A549 (cell line): ENCODE data around the gene CNPY4. TPM values are rescaled to one million over a fixed set of nuclear protein-coding genes. Genes with fewer than 3 reads are reported as not detected.
A peak's percentile ranks its signal among the peaks of the same experiment; 100 is the strongest.

Source experiments
- ATAC-seq, 2 experiments: fragments of 200-7000 bp in 1 of 2; fragments of >200 bp in 1 of 2; cut with Nextera tagmentation in 1 of 2; cut with Tn5 transposase in 1 of 2; 3 replicates each; pipeline versions ENCODE4 v1.8.0 to v1.9.1; 2018 to 2020; ENCODE audit warnings: mild to moderate bottlenecking in 1 of 2, moderate library complexity in 1 of 2
- CTCF ChIA-PET: fragments of 300-600 bp; sonication (Branson Sonifier 250); formaldehyde crosslinking; extraction: SDS; loops from one replicate; lab custom pipeline; 2021; ENCODE audit warnings: antibody characterized with exemption, inconsistent platforms; lab: Yijun Ruan, JAX
- POLR2A ChIA-PET: fragments of 350-600 bp; formaldehyde crosslinking; extraction: SDS; loops from one replicate; lab custom pipeline; 2021; ENCODE audit warnings: antibody characterized with exemption, inconsistent platforms; lab: Yijun Ruan, JAX
- DNase-seq, 2 experiments: peaks; one replicate each; pipeline versions ENCODE4 v3.0.0 to v3.0.0-alpha.2; 2011 to 2016; ENCODE audit warnings: low read depth in 1 of 2, low spot score in 1 of 2
- FAIRE-seq: peaks from 2 replicates; lab custom pipeline; 2011; peaks lifted over from hg19 to GRCh38; lab: Jason Lieb, UNC
- H3K27ac ChIP-seq, 2 experiments: fragments of >200 bp; sonication (Bioruptor Twin); formaldehyde crosslinking; 3 replicates each; pipeline ENCODE4 v1.5.1; 2016 to 2017
- H3K4me1 ChIP-seq: fragments of >200 bp; sonication (Bioruptor Twin); formaldehyde crosslinking; 3 replicates; pipeline ENCODE4 v1.6.1; 2016
- H3K4me2 ChIP-seq: fragments of >200 bp; sonication (Bioruptor Twin); formaldehyde crosslinking; 3 replicates; pipeline ENCODE4 v1.6.1; 2016
- H3K4me3 ChIP-seq: fragments of >200 bp; sonication (Bioruptor Twin); formaldehyde crosslinking; 3 replicates; pipeline ENCODE4 v1.5.1; 2016
- H3K9me3 ChIP-seq: fragments of >200 bp; sonication (Bioruptor Twin); formaldehyde crosslinking; 3 replicates; pipeline ENCODE4 v1.6.1; 2016
- BHLHE40 ChIP-seq: IDR thresholded peaks from 2 replicates; pipeline ENCODE4 v1.6.1; 2012; ENCODE audit warnings: low read depth, low read length, inconsistent platforms
- HOXA7 ChIP-seq: fragments of 250-450 bp; sonication (Bioruptor Pico); IDR thresholded peaks from 2 replicates; pipeline ENCODE4 v1.5.0; 2020; ENCODE audit warnings: mild to moderate bottlenecking, moderate library complexity
- HOXB13 ChIP-seq: fragments of 250-450 bp; sonication (Bioruptor Pico); IDR thresholded peaks from 2 replicates; pipeline ENCODE4 v1.5.0; 2020; ENCODE audit warnings: low read depth, mild to moderate bottlenecking, moderate library complexity
- JUN ChIP-seq, 2 experiments: fragments of >200 bp; sonication (Bioruptor Twin); formaldehyde crosslinking; IDR thresholded peaks; 2 replicates in 1 of 2; 3 replicates in 1 of 2; pipeline ENCODE4 v1.6.1; 2016 to 2017
- MAFK ChIP-seq: fragments of 450-650 bp; IDR thresholded peaks from 2 replicates; pipeline ENCODE4 v1.6.1; 2014; ENCODE audit not compliant: partially characterized antibody
- NR3C1 ChIP-seq: fragments of >200 bp; sonication (Bioruptor Twin); formaldehyde crosslinking; IDR thresholded peaks from 3 replicates; pipeline ENCODE4 v1.6.1; 2017
- PHF8 ChIP-seq: fragments of 200-600 bp; sonication (generic); IDR thresholded peaks from 2 replicates; pipeline ENCODE4 v1.6.1; 2016; ENCODE audit warnings: low read depth, mild to moderate bottlenecking, antibody characterized with exemption, moderate library complexity, borderline replicate concordance
- RAD21 ChIP-seq, 2 experiments: fragments of >200 bp in 1 of 2; sonication (Bioruptor Twin) in 1 of 2; formaldehyde crosslinking in 1 of 2; IDR thresholded peaks in 1 of 2; conservative IDR thresholded peaks in 1 of 2; 2 replicates in 1 of 2; 3 replicates in 1 of 2; pipeline ENCODE4 v1.6.1; 2012 to 2018; ENCODE audit warnings: inconsistent platforms in 1 of 2
- RARB ChIP-seq: fragments of 250-450 bp; sonication (Bioruptor Pico); IDR thresholded peaks from 2 replicates; pipeline ENCODE4 v1.8.0; 2021; ENCODE audit warnings: mild to moderate bottlenecking, moderate library complexity
- TFCP2L1 ChIP-seq: fragments of 250-450 bp; sonication (Bioruptor Pico); IDR thresholded peaks from 2 replicates; pipeline ENCODE4 v1.5.0; 2021; ENCODE audit warnings: mild to moderate bottlenecking
- WGBS: methylation state at CpG from one replicate; pipeline ENCODE4 v1.1.6; 2017; ENCODE audit errors: missing lambda C conversion rate; 5-methylcytosine and 5-hydroxymethylcytosine counted together
- polyA plus RNA-seq, 4 experiments: library from polyadenylated mRNA; depleted of rRNA in 3 of 4; stranded (reverse); fragments of >200 nt; fragmentation: RNase III in 1 of 4; extraction: RNeasy Plus Mini Kit Qiagen cat#74134 plus additional on column Dnase treatment in 1 of 4; gene quantifications; 2 replicates in 3 of 4; 3 replicates in 1 of 4; pipeline ENCODE4 v1.2.3, GENCODE V29; 2011 to 2017
- TF ChIP-seq, protein P1 (sequence below): IDR thresholded peaks from 2 replicates; pipeline ENCODE4 v1.6.1; 2012; ENCODE audit warnings: low read depth, borderline replicate concordance
- TF ChIP-seq, protein P2 (sequence below): fragments of >200 bp; sonication (Bioruptor Twin); formaldehyde crosslinking; IDR thresholded peaks from 3 replicates; pipeline ENCODE4 v1.5.1; 2016
- TF ChIP-seq, protein P3 (sequence below): fragments of 450-650 bp; IDR thresholded peaks from 2 replicates; pipeline ENCODE4 v1.6.1; 2014; ENCODE audit warnings: antibody characterized with exemption
- TF ChIP-seq, protein P4 (sequence below): IDR thresholded peaks from 2 replicates; pipeline ENCODE4 v1.6.1; 2012
- TF ChIP-seq, protein P5 (sequence below): fragments of 200-600 bp; sonication (generic); IDR thresholded peaks from 2 replicates; pipeline ENCODE4 v1.6.1; 2016; ENCODE audit warnings: antibody characterized with exemption, mild to moderate bottlenecking, moderate library complexity

The CNPY4 gene
- polyA plus RNA-seq, 2 of the 4 experiments (the other 2 are of a cell fraction) = 11.7 to 22.8 TPM

DNA sequence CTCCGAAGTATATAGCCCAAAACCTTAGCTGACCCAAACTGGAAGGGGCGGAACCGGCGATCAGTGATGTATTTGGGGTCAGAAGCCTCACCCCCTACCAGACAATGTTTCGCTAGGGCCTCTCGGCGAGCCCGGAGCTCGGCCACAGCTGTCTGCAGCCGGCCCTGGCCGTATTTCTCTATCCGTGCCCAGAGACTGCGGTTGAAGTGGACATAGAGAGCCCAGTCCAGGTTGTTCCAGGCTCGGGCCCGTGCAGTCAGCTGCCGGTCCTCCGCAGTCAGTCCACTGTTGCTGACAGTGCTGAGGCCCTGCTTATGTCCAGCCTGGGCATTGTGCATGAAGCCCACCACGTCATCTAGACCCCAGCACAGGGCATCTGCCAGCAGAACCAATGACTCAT, 40.6 kb downstream of the CNPY4 start:
- Histone ChIP-seq H3K4me3 (no peak overlapping the region), H3K4me1 (peaks cover 31% of the 10 kb centered on the region), H3K27ac (no peak overlapping the region), H3K9me3 (no peaks in the 10 kb centered on the region), H3K4me2 (no peak overlapping the region)
- ATAC-seq (no peak), DNase-seq (no peak), FAIRE-seq (no peak)
- WGBS = 87% methylated on average over 13 of the region's 18 CpGs
- ChIA-PET CTCF (interaction anchor here (1.1 to 23.1 kb wide), 5 partner anchors 8 to 57 kb away, joined by 3 to 245 read pairs (median 5); partner anchors contain the start of gene GAL3ST4), POLR2A (interaction anchor here (0.6 kb wide), 1 partner anchor 28 kb away, joined by 7 read pairs; no protein-coding TSS in a partner anchor)
- TF ChIP-seq JUN (IDR thresholded peaks at IDR 0.05) = no peak
- TF ChIP-seq NR3C1 = no peak
- TF ChIP-seq, protein P1, sequence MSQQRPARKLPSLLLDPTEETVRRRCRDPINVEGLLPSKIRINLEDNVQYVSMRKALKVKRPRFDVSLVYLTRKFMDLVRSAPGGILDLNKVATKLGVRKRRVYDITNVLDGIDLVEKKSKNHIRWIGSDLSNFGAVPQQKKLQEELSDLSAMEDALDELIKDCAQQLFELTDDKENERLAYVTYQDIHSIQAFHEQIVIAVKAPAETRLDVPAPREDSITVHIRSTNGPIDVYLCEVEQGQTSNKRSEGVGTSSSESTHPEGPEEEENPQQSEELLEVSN = no peak

DNA sequence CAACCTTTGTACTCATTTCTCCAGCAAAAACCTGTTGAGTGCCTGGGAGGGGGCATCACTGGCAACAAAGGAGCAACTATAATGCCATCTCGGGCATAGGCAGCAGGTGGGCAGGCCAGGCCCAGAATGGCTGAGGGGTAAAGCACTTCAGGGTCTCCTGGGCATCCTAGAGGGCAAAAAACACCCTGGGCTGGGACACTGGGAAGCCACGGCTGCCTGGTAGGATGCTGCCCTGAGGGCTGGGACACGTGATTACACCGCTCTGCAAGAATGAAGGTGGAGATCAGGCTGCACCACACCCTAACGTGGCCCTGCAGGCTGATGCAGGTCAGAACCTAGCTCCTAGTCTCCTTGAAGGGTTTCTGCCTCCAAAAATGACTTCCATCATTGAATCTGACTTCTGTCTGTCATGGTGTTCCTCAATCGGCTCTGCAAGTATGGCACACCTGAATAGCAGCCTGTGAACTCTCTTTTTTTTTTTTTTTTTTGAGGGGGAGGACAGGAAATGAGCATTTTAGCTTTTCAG, 43.6 kb downstream of the CNPY4 start:
- ATAC-seq (peak; percentile 14 to 33; a peak in 1 of 6 replicates), FAIRE-seq (no peak), DNase-seq (peak in 1 of 2 experiments; percentile 45)
- H3K4me2 ChIP-seq = peak overlapping the region; percentile 37
- CTCF ChIA-PET = interaction anchor here (1.3 kb wide), 1 partner anchor 31 kb away, joined by 3 read pairs; no protein-coding TSS in a partner anchor
- 28% methylated on average over 6 of the region's 6 CpGs for WGBS
- peak overlapping the region in 1 of 2 experiments; percentile 49; a peak in 1 of 6 replicates for H3K27ac ChIP-seq
- TF ChIP-seq, protein P2, sequence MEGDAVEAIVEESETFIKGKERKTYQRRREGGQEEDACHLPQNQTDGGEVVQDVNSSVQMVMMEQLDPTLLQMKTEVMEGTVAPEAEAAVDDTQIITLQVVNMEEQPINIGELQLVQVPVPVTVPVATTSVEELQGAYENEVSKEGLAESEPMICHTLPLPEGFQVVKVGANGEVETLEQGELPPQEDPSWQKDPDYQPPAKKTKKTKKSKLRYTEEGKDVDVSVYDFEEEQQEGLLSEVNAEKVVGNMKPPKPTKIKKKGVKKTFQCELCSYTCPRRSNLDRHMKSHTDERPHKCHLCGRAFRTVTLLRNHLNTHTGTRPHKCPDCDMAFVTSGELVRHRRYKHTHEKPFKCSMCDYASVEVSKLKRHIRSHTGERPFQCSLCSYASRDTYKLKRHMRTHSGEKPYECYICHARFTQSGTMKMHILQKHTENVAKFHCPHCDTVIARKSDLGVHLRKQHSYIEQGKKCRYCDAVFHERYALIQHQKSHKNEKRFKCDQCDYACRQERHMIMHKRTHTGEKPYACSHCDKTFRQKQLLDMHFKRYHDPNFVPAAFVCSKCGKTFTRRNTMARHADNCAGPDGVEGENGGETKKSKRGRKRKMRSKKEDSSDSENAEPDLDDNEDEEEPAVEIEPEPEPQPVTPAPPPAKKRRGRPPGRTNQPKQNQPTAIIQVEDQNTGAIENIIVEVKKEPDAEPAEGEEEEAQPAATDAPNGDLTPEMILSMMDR = no peak
- TF ChIP-seq, protein P3, sequence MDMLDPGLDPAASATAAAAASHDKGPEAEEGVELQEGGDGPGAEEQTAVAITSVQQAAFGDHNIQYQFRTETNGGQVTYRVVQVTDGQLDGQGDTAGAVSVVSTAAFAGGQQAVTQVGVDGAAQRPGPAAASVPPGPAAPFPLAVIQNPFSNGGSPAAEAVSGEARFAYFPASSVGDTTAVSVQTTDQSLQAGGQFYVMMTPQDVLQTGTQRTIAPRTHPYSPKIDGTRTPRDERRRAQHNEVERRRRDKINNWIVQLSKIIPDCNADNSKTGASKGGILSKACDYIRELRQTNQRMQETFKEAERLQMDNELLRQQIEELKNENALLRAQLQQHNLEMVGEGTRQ = 0 out of 2 replicates have a peak, but pooled peaks have one; percentile 22
- peaks cover 16% of the 10 kb centered on the region for H3K4me1 ChIP-seq
- POLR2A ChIA-PET = interaction anchor here (0.7 to 1.3 kb wide), 2 partner anchors 8 to 14 kb away, joined by 4 to 6 read pairs; partner anchors contain the start of genes GPC2 and STAG3
- H3K9me3 ChIP-seq = no peaks in the 10 kb centered on the region
- no peak overlapping the region for H3K4me3 ChIP-seq

DNA sequence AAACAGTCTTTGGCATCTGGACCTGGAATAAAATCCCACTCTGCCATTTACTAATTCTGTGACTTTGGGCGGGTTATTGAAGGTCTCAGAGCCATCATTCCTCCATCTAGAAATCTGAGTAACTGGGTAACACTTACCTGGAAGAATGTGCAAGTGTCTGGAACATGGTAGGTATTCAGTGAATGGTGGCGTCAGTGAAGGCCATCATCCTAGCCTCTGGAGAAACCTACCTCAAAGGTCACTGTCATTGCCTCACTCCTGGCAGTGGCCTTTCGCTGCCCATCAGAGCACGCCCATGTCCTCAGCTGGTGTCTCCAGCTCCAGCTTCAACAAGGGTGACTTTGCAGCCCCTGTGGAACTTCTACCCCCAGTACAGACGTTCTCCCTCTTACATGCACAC, 44.4 kb downstream of the CNPY4 start:
- POLR2A ChIA-PET = interaction anchor here (0.7 to 1.3 kb wide), 2 partner anchors 8 to 13 kb away, joined by 4 to 6 read pairs; partner anchors contain the start of genes GPC2 and STAG3
- TF ChIP-seq HOXA7 (CRISPR knock-in tag) = no peak
- TF ChIP-seq JUN (IDR thresholded peaks at IDR 0.05) = no peak
- no peak for TF ChIP-seq HOXB13
- TF ChIP-seq, protein P4, sequence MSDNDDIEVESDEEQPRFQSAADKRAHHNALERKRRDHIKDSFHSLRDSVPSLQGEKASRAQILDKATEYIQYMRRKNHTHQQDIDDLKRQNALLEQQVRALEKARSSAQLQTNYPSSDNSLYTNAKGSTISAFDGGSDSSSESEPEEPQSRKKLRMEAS = no peak
- TF ChIP-seq MAFK = no peak
- TF ChIP-seq BHLHE40 = no peak
- no peak for TF ChIP-seq RARB (CRISPR knock-in tag)
- TF ChIP-seq, protein P5, sequence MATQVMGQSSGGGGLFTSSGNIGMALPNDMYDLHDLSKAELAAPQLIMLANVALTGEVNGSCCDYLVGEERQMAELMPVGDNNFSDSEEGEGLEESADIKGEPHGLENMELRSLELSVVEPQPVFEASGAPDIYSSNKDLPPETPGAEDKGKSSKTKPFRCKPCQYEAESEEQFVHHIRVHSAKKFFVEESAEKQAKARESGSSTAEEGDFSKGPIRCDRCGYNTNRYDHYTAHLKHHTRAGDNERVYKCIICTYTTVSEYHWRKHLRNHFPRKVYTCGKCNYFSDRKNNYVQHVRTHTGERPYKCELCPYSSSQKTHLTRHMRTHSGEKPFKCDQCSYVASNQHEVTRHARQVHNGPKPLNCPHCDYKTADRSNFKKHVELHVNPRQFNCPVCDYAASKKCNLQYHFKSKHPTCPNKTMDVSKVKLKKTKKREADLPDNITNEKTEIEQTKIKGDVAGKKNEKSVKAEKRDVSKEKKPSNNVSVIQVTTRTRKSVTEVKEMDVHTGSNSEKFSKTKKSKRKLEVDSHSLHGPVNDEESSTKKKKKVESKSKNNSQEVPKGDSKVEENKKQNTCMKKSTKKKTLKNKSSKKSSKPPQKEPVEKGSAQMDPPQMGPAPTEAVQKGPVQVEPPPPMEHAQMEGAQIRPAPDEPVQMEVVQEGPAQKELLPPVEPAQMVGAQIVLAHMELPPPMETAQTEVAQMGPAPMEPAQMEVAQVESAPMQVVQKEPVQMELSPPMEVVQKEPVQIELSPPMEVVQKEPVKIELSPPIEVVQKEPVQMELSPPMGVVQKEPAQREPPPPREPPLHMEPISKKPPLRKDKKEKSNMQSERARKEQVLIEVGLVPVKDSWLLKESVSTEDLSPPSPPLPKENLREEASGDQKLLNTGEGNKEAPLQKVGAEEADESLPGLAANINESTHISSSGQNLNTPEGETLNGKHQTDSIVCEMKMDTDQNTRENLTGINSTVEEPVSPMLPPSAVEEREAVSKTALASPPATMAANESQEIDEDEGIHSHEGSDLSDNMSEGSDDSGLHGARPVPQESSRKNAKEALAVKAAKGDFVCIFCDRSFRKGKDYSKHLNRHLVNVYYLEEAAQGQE = no peak
- no peak for TF ChIP-seq TFCP2L1 (CRISPR knock-in tag)
- TF ChIP-seq RAD21 (conservative IDR thresholded peaks at IDR 0.05 in 1 of 2, IDR thresholded peaks at IDR 0.05 in 1 of 2) = no peak
- TF ChIP-seq PHF8 = no peak
- H3K4me1 ChIP-seq = peaks cover 15% of the 10 kb centered on the region
- no peak overlapping the region for H3K27ac ChIP-seq
- no peak for ATAC-seq
- H3K4me2 ChIP-seq = no peak overlapping the region
- H3K4me3 ChIP-seq = no peak overlapping the region
- WGBS = 86% methylated on average over 5 of the region's 5 CpGs
- DNase-seq = no peak
- H3K9me3 ChIP-seq = no peaks in the 10 kb centered on the region
- no peak for FAIRE-seq
- CTCF ChIA-PET = interaction anchor here (1.1 to 1.3 kb wide), 2 partner anchors 12 to 32 kb away, joined by 3 read pairs; no protein-coding TSS in a partner anchor
